NCI-H524 treated with DMSO at 0.1 percent for 48 hours (cell line): ENCODE results near the gene AFF2.

Experiments used
- DNase-seq: peaks from one replicate; lab custom pipeline; 2025; lab: John Stamatoyannopoulos, UW

Gene AFF2

GRCh38 chrX:148588649-148589310, 88.4 kb downstream of the AFF2 start:
- no peak for DNase-seq

- no peak for DNase-seq
Observed at GRCh38 chrX:148592595-148592994, 92.2 kb downstream of the AFF2 start.

- no peak for DNase-seq
Observed at GRCh38 chrX:148593146-148593545, 92.7 kb downstream of the AFF2 start.

GRCh38 chrX:148593987-148594386, 93.6 kb downstream of the AFF2 start:
- DNase-seq, result no peak

- no peak for DNase-seq
Observed at GRCh38 chrX:148599404-148599803, 99.0 kb downstream of the AFF2 start.

GRCh38 chrX:148600131-148600530, 99.7 kb downstream of the AFF2 start:
- DNase-seq, result peak; percentile 93

GRCh38 chrX:148600581-148600980, 100.2 kb downstream of the AFF2 start:
- DNase-seq, result no peak

GRCh38 chrX:148601034-148601433, 100.6 kb downstream of the AFF2 start:
- DNase-seq, result no peak

- peak; percentile 34 for DNase-seq
Observed at GRCh38 chrX:148609515-148610327, 109.3 kb downstream of the AFF2 start.

GRCh38 chrX:148610328-148610698, 109.9 kb downstream of the AFF2 start:
- DNase-seq, result no peak

- DNase-seq, result no peak
Observed at GRCh38 chrX:148611993-148612392, 111.6 kb downstream of the AFF2 start.

- DNase-seq, result no peak
Observed at GRCh38 chrX:148612431-148612830, 112.0 kb downstream of the AFF2 start.

- no peak for DNase-seq
Observed at GRCh38 chrX:148613636-148614035, 113.2 kb downstream of the AFF2 start.

- no peak for DNase-seq
Observed at GRCh38 chrX:148615491-148615890, 115.1 kb downstream of the AFF2 start.

GRCh38 chrX:148618470-148619445, 118.3 kb downstream of the AFF2 start:
- DNase-seq, result no peak

- no peak for DNase-seq
Observed at GRCh38 chrX:148620023-148620422, 119.6 kb downstream of the AFF2 start.

- no peak for DNase-seq
Observed at GRCh38 chrX:148624951-148625474, 124.6 kb downstream of the AFF2 start.

GRCh38 chrX:148628621-148629020, 128.2 kb downstream of the AFF2 start:
- no peak for DNase-seq

GRCh38 chrX:148629434-148629833, 129.0 kb downstream of the AFF2 start:
- no peak for DNase-seq

- DNase-seq, result no peak
Observed at GRCh38 chrX:148632444-148632843, 132.0 kb downstream of the AFF2 start.

- DNase-seq, result no peak
Observed at GRCh38 chrX:148633218-148633908, 132.9 kb downstream of the AFF2 start.

GRCh38 chrX:148634591-148634990, 134.2 kb downstream of the AFF2 start:
- no peak for DNase-seq
